Fibroblast of the aortic adventitia (primary cell): ENCODE measurements around the gene SPECC1. TPM values are rescaled to one million over a fixed set of nuclear protein-coding genes. Genes with fewer than 3 reads are reported as not detected.

Experiments used
- DNase-seq: peaks from one replicate; pipeline ENCODE4 v3.0.0-alpha.2; 2010; ENCODE audit warnings: low read depth
- H3K4me3 ChIP-seq: 2 replicates; pipeline ENCODE4 v1.5.1; 2011; ENCODE audit warnings: low read depth, mild to moderate bottlenecking, control low read depth, low read length, moderate library complexity
- CTCF ChIP-seq: IDR thresholded peaks from 2 replicates; pipeline ENCODE4 v1.5.1; 2011; ENCODE audit warnings: mild to moderate bottlenecking, low read length, control low read depth, inconsistent platforms; ENCODE audit not compliant: insufficient read depth
- total RNA-seq: library from RNA; depleted of rRNA; stranded (reverse); fragments of >200 nt; gene quantifications from 2 replicates; pipeline ENCODE4 v1.2.3, GENCODE V29; 2012; ENCODE audit warnings: low replicate concordance

SPECC1 gene
- total RNA-seq, 1 donor = 16.8 TPM

DNA sequence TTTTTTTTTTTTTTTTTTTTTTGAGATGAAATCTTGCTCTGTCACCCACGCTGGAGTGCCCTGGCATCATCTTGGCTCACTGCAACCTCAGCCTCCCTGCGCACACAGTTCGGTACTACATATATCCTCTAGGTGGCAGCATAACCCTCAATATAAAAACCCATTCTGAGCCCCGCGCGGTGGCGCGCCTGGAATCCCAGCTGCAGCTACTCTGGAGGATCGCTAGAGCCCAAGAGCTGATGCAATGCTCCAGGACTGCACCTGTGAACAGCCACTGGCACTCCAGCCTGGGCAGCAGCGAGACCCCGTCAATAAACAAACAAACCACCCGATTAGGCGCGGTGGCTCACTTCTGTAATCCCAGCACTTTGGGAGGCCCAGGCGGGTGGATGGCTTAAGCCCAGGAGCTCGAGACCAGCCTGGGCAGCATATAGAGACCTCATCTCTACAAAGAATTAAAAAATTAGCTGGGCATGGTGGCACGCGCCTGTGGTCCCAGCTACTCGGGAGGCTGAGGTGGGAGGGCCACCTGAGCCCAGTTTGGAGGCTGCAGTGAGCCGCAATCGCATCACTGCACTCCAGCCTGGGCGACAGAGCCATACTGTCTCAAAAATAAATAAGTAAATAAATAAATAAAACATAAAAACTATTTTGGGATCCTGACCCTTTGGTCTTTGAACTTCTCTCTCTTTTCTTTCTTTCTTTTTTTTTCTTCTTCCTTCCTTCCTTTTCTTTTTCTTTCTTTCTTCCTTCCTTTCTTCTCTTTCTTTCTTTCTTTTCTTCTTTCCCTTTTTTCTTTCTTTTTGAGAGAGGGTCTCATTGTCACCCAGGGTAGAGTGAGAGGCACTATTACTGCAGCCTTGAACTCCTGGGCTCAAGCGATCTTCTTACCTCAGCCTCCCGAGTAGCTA lies 16.1 kb upstream of the SPECC1 start:
- peak; percentile 67 for TF ChIP-seq CTCF
- no peak overlapping the region for H3K4me3 ChIP-seq
- DNase-seq = peak; percentile 86

DNA sequence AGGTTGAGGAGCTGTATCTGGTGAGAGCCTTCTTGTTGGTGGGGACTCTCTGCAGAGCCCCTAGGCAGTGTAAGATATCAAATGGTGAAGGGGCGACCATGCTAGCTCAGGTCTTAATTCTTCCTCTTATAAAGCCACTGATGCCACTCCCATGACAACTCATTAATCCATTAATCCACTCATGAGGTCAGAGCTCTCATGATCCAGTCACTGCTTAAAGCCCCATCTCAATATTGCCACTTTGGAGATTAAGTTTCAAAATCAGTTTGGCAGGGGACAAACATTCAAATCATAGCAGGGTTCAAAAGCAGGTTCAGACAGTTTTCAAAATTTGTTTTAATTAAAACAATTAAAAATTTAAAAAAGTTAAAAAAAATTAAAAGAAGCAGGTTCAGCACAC lies 13.1 kb upstream of the SPECC1 start:
- TF ChIP-seq CTCF = no peak
- H3K4me3 ChIP-seq = no peak overlapping the region
- no peak for DNase-seq

DNA sequence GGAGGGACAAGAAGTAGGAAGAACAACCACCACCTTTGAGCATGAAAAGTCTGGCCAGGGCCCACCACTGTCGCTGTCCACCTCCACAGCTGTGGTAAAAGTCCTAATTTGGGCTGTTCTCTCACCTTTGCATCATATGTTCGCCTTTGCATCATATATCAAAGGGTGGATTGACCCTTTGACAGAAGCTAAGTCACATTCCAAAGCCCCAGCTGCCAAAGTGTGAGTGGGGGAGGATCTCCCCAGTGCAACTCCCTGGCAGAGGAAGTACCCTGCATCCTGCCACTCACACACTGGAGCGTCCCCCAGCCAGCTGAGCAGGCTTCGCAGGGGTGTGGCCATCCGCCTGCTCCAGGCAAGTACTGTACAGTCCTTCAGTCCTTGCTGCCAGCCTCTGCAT lies 12.7 kb upstream of the SPECC1 start:
- DNase-seq = no peak
- H3K4me3 ChIP-seq = no peak overlapping the region

DNA sequence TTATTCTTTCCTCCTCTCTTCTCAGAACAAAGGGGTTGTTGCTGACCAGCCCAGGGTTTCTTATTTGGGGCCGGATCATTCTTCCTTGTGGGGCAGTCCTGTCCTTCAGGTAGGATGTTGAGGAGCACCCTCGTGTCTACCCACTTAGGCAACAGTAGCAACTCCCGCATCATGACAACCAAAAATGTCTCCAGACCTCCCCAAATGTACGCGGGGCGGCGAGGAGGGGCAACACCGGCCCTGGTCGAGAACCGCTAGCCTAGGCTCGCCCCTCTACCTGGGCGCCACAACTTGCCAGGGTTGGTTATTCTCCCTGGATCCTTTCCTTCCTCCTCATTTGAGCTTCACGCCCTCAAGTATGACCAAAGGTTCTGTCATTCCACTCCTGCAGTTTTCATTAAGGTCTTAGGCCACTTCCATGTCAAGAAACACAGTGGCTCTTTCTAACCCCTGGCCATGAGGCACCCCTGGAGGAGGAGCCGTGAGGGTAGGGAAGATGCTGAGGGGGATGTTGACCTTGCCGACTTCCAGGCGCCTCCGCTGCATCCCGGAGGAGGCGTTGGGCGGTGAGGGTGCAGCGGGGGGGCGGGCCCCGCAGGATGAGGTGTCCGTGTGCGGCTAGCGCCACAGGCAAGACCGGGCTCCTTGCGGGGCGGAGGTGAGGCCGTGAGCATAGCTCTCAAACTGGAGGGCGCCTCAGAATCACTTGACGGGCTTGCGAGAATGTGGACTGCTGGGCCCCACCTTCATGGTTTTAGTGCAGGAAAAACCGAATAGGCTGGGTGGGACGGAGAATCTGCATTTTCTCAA lies 712 bp upstream of the SPECC1 start:
- TF ChIP-seq CTCF = no peak
- no peak for DNase-seq
- H3K4me3 ChIP-seq = peak overlapping the region; percentile 76

More for the DNA sequence above, 12.7 kb upstream of the SPECC1 start:
- no peak for TF ChIP-seq CTCF

DNA sequence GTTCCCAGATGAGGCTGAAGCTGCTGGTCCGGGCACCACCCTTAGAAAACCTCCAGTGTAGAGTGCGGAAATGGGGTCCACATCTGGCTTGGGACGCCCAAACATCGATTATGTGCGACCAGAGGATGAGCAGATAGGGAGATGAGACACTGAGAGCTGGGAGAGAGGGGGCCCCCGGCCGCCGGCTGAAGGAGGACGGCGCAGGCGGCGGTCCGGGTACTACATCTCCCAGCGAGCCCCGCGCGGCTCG lies 182 bp upstream of the SPECC1 start:
- H3K4me3 ChIP-seq = peak overlapping the region; percentile 76
- TF ChIP-seq CTCF = no peak
- peak; percentile 38 for DNase-seq

GRCh38 chr17:20010099-20010863 lies 1.1 kb downstream of the SPECC1 start:
- peak overlapping the region; percentile 47 for H3K4me3 ChIP-seq
- TF ChIP-seq CTCF = peak; percentile 69
- peak; percentile 70 for DNase-seq
